HL-60 (cell line): ENCODE results near the gene NOCT.
A peak's percentile ranks its signal among the peaks of the same experiment; 100 is the strongest.

ENCODE experiments used
- DNase-seq, 2 experiments: peaks; one replicate each; pipeline ENCODE4 v3.0.0-alpha.2; 2010 to 2020; ENCODE audit warnings: low read depth in 1 of 2, low spot score in 1 of 2
- H3K27ac ChIP-seq: fragments of 250-450 bp; sonication (Bioruptor Pico); replicated peaks from 2 replicates; pipeline ENCODE4 v1.5.1; 2020; ENCODE audit warnings: mild to moderate bottlenecking, moderate library complexity
- H3K27me3 ChIP-seq: fragments of 250-450 bp; sonication (Bioruptor Pico); 2 replicates; pipeline ENCODE4 v1.5.1; 2021; ENCODE audit warnings: mild to moderate bottlenecking, moderate library complexity; ENCODE audit not compliant: insufficient read depth, poor library complexity, severe bottlenecking
- H3K4me3 ChIP-seq: replicated peaks from 2 replicates; pipeline ENCODE4 v1.5.1; 2011; ENCODE audit warnings: mild to moderate bottlenecking, control low read depth, low read length; ENCODE audit not compliant: insufficient read depth
- GABPA ChIP-seq: IDR thresholded peaks from 2 replicates; pipeline ENCODE4 v1.6.1; 2012; ENCODE audit warnings: low read depth
- POLR2AphosphoS5 ChIP-seq: IDR thresholded peaks from 2 replicates; pipeline ENCODE4 v1.6.1; 2012; ENCODE audit warnings: low read depth
- SPI1 ChIP-seq: IDR thresholded peaks from 2 replicates; pipeline ENCODE4 v1.6.1; 2012; ENCODE audit warnings: low read depth, mild to moderate bottlenecking, borderline replicate concordance
- TF ChIP-seq, protein P1 (sequence below): IDR thresholded peaks from one replicate; pipeline ENCODE4 v1.5.1; 2011; ENCODE audit warnings: low read length, control low read depth, inconsistent platforms; ENCODE audit not compliant: insufficient read depth
- TF ChIP-seq, protein P2 (sequence below): IDR thresholded peaks from 2 replicates; pipeline ENCODE4 v1.6.1; 2012; ENCODE audit warnings: low read depth; ENCODE audit not compliant: insufficient replicate concordance

Gene NOCT

DNA sequence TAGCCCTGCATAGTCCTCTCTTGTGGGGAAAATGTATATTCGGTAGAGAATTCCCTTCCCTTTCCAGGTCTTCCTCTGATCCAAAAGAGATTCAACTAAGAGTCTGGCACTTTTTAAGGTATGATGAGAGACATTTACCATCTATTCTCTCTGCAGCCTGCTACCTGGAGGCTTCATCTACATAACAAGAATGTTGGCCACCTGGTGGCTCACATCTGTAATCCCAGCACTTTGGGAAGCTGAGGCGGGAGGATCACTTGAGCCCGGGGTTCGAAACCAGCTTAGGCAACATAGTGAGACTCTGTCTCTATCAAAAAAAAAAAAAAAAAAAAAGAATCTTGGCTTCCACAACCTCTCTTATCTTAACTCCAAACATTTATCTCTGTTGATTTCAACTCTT, 40.4 kb upstream of the NOCT start:
- no peaks in the 10 kb centered on the region for H3K27me3 ChIP-seq
- H3K27ac ChIP-seq = no peak overlapping the region
- TF ChIP-seq, protein P1, sequence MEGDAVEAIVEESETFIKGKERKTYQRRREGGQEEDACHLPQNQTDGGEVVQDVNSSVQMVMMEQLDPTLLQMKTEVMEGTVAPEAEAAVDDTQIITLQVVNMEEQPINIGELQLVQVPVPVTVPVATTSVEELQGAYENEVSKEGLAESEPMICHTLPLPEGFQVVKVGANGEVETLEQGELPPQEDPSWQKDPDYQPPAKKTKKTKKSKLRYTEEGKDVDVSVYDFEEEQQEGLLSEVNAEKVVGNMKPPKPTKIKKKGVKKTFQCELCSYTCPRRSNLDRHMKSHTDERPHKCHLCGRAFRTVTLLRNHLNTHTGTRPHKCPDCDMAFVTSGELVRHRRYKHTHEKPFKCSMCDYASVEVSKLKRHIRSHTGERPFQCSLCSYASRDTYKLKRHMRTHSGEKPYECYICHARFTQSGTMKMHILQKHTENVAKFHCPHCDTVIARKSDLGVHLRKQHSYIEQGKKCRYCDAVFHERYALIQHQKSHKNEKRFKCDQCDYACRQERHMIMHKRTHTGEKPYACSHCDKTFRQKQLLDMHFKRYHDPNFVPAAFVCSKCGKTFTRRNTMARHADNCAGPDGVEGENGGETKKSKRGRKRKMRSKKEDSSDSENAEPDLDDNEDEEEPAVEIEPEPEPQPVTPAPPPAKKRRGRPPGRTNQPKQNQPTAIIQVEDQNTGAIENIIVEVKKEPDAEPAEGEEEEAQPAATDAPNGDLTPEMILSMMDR = no peak
- no peak for TF ChIP-seq SPI1
- no peak for TF ChIP-seq GABPA
- no peak for TF ChIP-seq POLR2AphosphoS5
- TF ChIP-seq, protein P2, sequence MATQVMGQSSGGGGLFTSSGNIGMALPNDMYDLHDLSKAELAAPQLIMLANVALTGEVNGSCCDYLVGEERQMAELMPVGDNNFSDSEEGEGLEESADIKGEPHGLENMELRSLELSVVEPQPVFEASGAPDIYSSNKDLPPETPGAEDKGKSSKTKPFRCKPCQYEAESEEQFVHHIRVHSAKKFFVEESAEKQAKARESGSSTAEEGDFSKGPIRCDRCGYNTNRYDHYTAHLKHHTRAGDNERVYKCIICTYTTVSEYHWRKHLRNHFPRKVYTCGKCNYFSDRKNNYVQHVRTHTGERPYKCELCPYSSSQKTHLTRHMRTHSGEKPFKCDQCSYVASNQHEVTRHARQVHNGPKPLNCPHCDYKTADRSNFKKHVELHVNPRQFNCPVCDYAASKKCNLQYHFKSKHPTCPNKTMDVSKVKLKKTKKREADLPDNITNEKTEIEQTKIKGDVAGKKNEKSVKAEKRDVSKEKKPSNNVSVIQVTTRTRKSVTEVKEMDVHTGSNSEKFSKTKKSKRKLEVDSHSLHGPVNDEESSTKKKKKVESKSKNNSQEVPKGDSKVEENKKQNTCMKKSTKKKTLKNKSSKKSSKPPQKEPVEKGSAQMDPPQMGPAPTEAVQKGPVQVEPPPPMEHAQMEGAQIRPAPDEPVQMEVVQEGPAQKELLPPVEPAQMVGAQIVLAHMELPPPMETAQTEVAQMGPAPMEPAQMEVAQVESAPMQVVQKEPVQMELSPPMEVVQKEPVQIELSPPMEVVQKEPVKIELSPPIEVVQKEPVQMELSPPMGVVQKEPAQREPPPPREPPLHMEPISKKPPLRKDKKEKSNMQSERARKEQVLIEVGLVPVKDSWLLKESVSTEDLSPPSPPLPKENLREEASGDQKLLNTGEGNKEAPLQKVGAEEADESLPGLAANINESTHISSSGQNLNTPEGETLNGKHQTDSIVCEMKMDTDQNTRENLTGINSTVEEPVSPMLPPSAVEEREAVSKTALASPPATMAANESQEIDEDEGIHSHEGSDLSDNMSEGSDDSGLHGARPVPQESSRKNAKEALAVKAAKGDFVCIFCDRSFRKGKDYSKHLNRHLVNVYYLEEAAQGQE = no peak
- DNase-seq = no peak
- H3K4me3 ChIP-seq = no peak overlapping the region

DNA sequence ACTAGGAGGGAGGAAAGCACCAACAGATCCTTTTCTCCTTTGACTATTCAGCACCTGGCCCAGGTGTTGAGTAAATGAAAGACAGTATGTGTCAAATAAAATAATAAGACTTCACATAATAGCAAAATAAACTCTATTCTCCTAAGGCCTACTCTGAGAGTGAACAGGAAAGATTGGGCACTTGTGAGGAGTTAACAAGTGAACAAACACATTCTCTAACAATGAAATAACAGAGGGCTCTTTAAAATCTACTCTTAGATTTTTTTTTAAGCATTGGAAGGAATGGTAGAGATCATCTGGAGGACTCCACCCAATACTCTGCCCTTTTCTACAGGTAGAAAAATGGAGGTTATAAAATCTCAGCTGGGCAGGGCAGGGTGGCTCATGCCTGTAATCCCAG, 39.1 kb upstream of the NOCT start:
- no peak overlapping the region for H3K4me3 ChIP-seq
- TF ChIP-seq, protein P1 = no peak
- TF ChIP-seq GABPA (no peak), SPI1 (no peak), POLR2AphosphoS5 (no peak)
- TF ChIP-seq, protein P2 = no peak
- no peaks in the 10 kb centered on the region for H3K27me3 ChIP-seq
- DNase-seq = no peak
- no peak overlapping the region for H3K27ac ChIP-seq

DNA sequence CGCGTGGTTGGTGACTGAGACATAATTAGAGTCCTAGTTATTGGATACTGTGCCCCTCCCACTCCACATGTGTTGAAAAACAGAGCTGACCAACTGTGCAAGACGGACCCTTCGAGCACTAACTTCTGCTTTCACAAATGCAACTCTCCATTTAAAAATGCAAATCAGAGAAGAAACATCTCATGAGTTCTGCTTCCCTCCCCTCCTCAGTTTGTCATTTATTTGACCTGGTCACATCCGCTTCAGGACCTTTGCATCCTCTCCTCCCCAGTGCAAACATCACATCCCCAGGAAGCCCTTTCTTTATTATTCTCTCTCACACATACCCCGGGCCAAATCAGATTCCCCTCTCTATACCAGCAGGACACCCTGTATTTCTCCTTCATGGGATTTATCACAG, 38.1 kb upstream of the NOCT start:
- Histone ChIP-seq H3K27me3 (no peaks in the 10 kb centered on the region), H3K4me3 (no peak overlapping the region), H3K27ac (no peak overlapping the region)
- DNase-seq = peak in 1 of 2 experiments; percentile 10
- TF ChIP-seq GABPA (no peak), POLR2AphosphoS5 (no peak), SPI1 (no peak)
- TF ChIP-seq, protein P2 = no peak
- TF ChIP-seq, protein P1 = no peak
